Subcutaneous abdominal adipose tissue (tissue), 5 donors: ENCODE measurements around the gene GNAZ.

Source experiments
- H3K27ac ChIP-seq: one replicate; pipeline ENCODE4 v1.7.0; 2013; ENCODE audit warnings: low read depth, mild to moderate bottlenecking, inconsistent platforms, low read length, moderate library complexity
- H3K27me3 ChIP-seq, 5 donors: one replicate each; pipeline ENCODE4 v1.7.0; 2013; ENCODE audit warnings: low read length in 5 of 5, inconsistent platforms in 1 of 5; ENCODE audit not compliant: control insufficient read depth in 5 of 5, insufficient read depth in 4 of 5
- H3K36me3 ChIP-seq, 5 donors: one replicate each; pipeline ENCODE4 v1.7.0; 2013; ENCODE audit warnings: low read length in 5 of 5; ENCODE audit not compliant: control insufficient read depth in 5 of 5, insufficient read depth in 5 of 5
- H3K4me1 ChIP-seq, 5 donors: one replicate each; pipeline ENCODE4 v1.7.0; 2013; ENCODE audit warnings: low read length in 5 of 5, mild to moderate bottlenecking in 3 of 5, moderate library complexity in 1 of 5; ENCODE audit not compliant: control insufficient read depth in 5 of 5, insufficient read depth in 5 of 5
- H3K4me3 ChIP-seq, 5 donors: one replicate each; pipeline ENCODE4 v1.7.0; 2013; ENCODE audit warnings: low read length in 5 of 5, low read depth in 1 of 5
- H3K9ac ChIP-seq, 5 donors: one replicate each; pipeline ENCODE4 v1.7.0; 2013; ENCODE audit warnings: low read length in 5 of 5, mild to moderate bottlenecking in 4 of 5, moderate library complexity in 3 of 5
- H3K9me3 ChIP-seq, 5 donors: one replicate each; pipeline ENCODE4 v1.7.0; 2013; ENCODE audit warnings: low read length in 5 of 5; ENCODE audit not compliant: control insufficient read depth in 5 of 5
- donor health status: healthy.
- donor health status: healthy.
- donor health status: healthy.
- donor health status: healthy.
- donor health status: healthy.

Gene GNAZ

GRCh38 chr22:23090457-23090835 is 20.1 kb downstream of the GNAZ start:
- Histone ChIP-seq H3K27me3 (no peaks in the 10 kb centered on the region), H3K36me3 (peaks cover 0 to 11% (median 0%) of the 10 kb centered on the region in 5 donors), H3K27ac (no peak overlapping the region), H3K9me3 (no peaks in the 10 kb centered on the region), H3K4me3 (no peak overlapping the region), H3K4me1 (peaks cover 0 to 45% (median 5%) of the 10 kb centered on the region in 5 donors), H3K9ac (no peak overlapping the region)

- H3K4me1 ChIP-seq, result peaks cover 0 to 38% (median 0%) of the 10 kb centered on the region in 5 donors
- no peaks in the 10 kb centered on the region for H3K27me3 ChIP-seq
- no peak overlapping the region for H3K4me3 ChIP-seq
- no peak overlapping the region for H3K27ac ChIP-seq
- peaks cover 0 to 19% (median 0%) of the 10 kb centered on the region in 5 donors for H3K36me3 ChIP-seq
- no peaks in the 10 kb centered on the region for H3K9me3 ChIP-seq
- no peak overlapping the region for H3K9ac ChIP-seq
Observed at GRCh38 chr22:23091760-23092159, 21.4 kb downstream of the GNAZ start.

GRCh38 chr22:23092217-23092955 is 22.1 kb downstream of the GNAZ start:
- Histone ChIP-seq H3K9ac (no peak overlapping the region), H3K4me1 (peaks cover 0 to 40% (median 0%) of the 10 kb centered on the region in 5 donors), H3K27ac (no peak overlapping the region), H3K27me3 (no peaks in the 10 kb centered on the region), H3K9me3 (no peaks in the 10 kb centered on the region), H3K4me3 (no peak overlapping the region), H3K36me3 (peaks cover 0 to 19% (median 0%) of the 10 kb centered on the region in 5 donors)

GRCh38 chr22:23093051-23093788 is 22.9 kb downstream of the GNAZ start:
- no peak overlapping the region for H3K9ac ChIP-seq
- no peak overlapping the region for H3K4me3 ChIP-seq
- H3K27ac ChIP-seq, result no peak overlapping the region
- H3K9me3 ChIP-seq, result no peaks in the 10 kb centered on the region
- H3K36me3 ChIP-seq, result peaks cover 0 to 19% (median 0%) of the 10 kb centered on the region in 5 donors
- H3K27me3 ChIP-seq, result no peaks in the 10 kb centered on the region
- H3K4me1 ChIP-seq, result peaks cover 0 to 49% (median 4%) of the 10 kb centered on the region in 5 donors

- Histone ChIP-seq H3K9me3 (no peaks in the 10 kb centered on the region), H3K27ac (no peak overlapping the region), H3K4me3 (no peak overlapping the region), H3K27me3 (no peaks in the 10 kb centered on the region), H3K9ac (no peak overlapping the region), H3K4me1 (peaks cover 0 to 50% (median 13%) of the 10 kb centered on the region in 5 donors), H3K36me3 (peaks cover 0 to 19% (median 0%) of the 10 kb centered on the region in 5 donors)
Observed at GRCh38 chr22:23094260-23094659, 23.9 kb downstream of the GNAZ start.

GRCh38 chr22:23094695-23095681 is 24.7 kb downstream of the GNAZ start:
- Histone ChIP-seq H3K4me1 (peaks cover 0 to 50% (median 13%) of the 10 kb centered on the region in 5 donors), H3K27me3 (no peaks in the 10 kb centered on the region), H3K4me3 (no peak overlapping the region), H3K27ac (no peak overlapping the region), H3K9ac (no peak overlapping the region), H3K36me3 (peaks cover 0 to 19% (median 0%) of the 10 kb centered on the region in 5 donors), H3K9me3 (no peaks in the 10 kb centered on the region)

- Histone ChIP-seq H3K4me3 (no peak overlapping the region), H3K27me3 (no peaks in the 10 kb centered on the region), H3K9ac (no peak overlapping the region), H3K4me1 (peaks cover 0 to 50% (median 13%) of the 10 kb centered on the region in 5 donors), H3K27ac (no peak overlapping the region), H3K36me3 (peaks cover 0 to 19% (median 0%) of the 10 kb centered on the region in 5 donors), H3K9me3 (no peaks in the 10 kb centered on the region)
Observed at GRCh38 chr22:23095733-23096342, 25.5 kb downstream of the GNAZ start.

GRCh38 chr22:23097412-23098229 is 27.3 kb downstream of the GNAZ start:
- no peak overlapping the region for H3K27ac ChIP-seq
- H3K27me3 ChIP-seq, result no peaks in the 10 kb centered on the region
- H3K4me3 ChIP-seq, result no peak overlapping the region
- H3K4me1 ChIP-seq, result peaks cover 0 to 58% (median 13%) of the 10 kb centered on the region in 5 donors
- H3K9me3 ChIP-seq, result no peaks in the 10 kb centered on the region
- peak overlapping the region in 1 of 5 donors; percentile 24 for H3K9ac ChIP-seq
- peaks cover 0 to 11% (median 0%) of the 10 kb centered on the region in 5 donors for H3K36me3 ChIP-seq
